Activated gamma-delta T cell treated with Interleukin-2 at 50 U/mL for 16 hours (primary cell): ENCODE measurements around the gene DDX50.
"Not testable (repeated sequence)": the region's sequence is repeated elsewhere in the genome, so short reads cannot be mapped to it uniquely, and the experiment has no call there.

Experiments used
- DNase-seq: peaks from one replicate; pipeline ENCODE4 v3.0.0-alpha.2; 2020

Gene DDX50, protein sequence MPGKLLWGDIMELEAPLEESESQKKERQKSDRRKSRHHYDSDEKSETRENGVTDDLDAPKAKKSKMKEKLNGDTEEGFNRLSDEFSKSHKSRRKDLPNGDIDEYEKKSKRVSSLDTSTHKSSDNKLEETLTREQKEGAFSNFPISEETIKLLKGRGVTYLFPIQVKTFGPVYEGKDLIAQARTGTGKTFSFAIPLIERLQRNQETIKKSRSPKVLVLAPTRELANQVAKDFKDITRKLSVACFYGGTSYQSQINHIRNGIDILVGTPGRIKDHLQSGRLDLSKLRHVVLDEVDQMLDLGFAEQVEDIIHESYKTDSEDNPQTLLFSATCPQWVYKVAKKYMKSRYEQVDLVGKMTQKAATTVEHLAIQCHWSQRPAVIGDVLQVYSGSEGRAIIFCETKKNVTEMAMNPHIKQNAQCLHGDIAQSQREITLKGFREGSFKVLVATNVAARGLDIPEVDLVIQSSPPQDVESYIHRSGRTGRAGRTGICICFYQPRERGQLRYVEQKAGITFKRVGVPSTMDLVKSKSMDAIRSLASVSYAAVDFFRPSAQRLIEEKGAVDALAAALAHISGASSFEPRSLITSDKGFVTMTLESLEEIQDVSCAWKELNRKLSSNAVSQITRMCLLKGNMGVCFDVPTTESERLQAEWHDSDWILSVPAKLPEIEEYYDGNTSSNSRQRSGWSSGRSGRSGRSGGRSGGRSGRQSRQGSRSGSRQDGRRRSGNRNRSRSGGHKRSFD

DNA sequence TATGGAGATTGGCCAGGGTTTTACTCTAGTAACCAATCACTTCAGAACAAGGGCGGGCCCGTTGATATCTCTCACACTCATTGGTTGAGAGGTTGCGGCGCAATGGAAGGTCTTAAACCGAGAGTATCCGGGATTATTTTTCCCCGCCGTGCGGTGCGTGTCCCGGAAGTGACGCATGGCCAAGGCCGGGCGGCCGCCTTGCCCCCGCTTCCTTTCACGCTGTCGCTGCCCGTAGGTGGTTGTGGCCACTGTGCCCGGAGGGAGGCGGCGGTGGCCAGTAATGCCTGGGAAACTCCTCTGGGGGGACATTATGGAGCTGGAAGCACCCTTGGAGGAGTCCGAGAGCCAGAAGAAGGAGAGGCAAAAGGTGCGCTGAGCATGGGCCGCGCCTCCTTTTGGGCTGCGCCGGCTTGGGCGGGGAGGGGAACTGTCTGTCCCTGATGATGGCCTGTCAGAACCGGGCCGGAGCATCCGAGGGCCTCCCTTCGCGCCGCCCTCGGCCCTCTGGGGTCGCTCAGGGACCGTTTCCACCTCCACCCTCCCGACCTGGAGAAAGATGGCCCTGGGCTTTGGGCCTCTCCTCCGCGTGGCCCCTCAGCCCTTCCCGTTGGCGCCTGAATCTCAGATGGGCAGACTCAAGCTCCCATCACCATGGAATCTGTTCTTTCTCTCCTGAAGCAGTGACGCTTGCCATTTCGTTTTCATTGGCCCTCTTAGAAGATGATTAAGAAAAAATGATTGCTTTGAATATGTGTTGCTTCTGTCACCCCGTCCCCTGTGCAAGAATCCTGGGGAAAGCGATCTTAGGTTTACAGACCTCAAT, at the start of gene DDX50:
TSS of gene DDX50 (plus strand) at position 211 of the 823 bp plus-strand sequence. CDS start at position 281, 70 bp downstream.
- DNase-seq: peak; percentile 94

DNA sequence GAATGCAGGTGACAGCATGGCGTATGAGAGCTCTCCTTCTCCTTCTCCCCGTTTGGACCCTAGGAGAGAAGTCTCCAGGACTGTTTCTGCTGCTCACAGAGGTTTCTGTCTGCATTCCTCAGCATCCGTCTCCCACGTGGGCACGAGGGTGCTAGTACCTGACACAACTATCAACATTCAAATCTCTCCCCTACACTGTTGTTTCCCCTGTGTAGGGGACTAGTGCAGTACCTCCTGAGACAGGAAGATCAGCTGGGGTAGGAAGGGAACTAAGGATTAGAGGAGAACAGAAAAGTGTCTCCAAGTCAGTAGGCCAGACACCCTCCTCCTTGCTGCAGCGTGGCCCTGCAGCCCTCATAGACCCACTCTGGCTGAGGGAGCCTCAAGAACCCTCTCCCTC, 44.8 kb upstream of the DDX50 start:
- DNase-seq: no peak

DNA sequence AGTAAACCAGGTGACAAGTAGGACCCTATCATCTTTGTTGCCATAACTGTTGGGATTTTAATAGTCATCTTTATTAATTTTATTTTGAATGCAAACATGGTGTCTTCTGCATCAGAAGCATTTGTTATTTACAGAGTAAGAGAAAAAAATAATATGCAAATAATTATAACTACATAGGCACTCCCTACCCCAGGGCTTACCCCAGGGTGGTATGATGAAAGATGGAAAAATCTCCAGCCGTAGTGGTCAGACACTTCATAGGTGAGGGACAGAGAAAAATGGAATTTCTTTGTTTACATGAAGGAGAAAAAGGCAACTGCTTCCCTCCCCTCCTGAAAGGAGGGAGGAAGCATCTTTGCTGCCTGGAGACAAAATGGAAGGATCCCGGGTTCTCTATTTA, 44.1 kb upstream of the DDX50 start:
- no peak for DNase-seq

DNA sequence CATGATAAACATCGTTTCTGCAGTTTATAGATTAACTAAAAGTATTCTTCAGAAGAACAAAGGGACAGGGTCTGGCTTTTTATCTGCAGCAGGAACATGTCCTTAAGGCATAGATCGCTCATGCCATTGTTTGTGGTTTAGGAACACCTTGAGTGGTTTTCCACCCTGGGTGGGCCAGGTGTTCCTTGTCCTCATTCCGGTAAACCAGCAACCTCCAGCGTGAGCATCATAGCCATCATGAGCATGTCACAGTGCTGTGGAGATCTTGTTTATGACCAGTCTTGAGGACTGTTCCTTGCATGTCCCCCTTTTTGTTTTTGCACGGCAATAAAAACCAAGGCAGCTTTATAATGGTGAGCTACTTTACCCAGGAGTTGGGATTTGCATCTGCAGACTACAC, 39.9 kb upstream of the DDX50 start:
- no peak for DNase-seq

DNA sequence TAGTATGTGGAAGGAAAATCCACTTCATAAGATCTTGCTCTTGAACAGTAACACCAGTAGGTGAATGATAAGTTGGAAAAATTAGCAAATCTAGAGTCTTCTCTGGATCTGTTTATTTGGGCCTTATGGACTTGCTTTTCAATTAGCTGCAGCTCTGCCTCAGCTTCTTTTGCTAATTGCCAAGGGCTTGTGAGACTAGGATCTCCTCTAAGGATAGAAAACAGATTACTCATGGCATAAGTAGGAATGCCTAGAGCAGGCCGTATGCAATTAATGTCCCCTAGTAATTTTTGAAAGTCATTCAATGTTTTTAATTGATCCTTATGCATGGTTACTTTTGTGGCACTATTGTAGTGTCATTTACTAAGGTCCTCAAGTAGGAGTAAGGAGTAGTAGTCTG, 36.5 kb upstream of the DDX50 start:
- no peak for DNase-seq

DNA sequence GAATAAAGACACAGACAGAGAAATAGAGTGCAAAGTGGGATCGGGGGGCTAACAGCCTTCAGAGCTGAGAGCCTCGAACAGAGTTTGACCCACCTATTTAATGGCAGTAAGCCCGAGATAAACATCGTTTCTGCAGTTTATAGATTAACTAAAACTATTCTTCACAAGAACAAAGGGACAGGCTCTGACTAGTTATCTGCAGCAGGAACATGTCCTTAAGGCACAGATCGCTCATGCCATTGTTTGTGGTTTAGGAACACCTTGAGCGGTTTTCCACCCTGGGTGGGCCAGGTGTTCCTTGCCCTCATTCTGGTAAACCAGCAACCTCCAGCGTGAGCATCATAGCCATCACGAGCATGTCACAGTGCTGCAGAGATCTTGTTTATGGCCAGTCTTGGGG, 32.9 kb upstream of the DDX50 start:
- DNase-seq: not testable (repeated sequence)

DNA sequence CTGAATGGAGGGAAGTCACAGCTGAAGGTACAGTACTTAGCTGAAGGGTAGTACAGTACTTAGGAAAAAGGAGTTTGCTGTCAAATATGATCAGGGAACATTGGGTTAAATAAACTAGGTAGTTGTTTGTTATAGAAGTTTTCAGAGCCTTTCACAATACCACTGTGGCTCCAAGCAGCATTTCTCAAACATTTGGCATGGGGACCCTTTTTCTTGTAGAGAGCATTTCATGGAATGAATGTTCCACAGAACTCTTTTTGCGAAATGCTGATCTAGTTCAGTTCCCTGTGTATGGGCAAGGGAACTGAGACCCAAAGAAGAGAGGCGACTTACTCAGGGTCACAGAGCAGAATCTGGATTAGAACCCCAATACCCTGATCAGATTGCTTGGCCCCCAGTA, 31.5 kb upstream of the DDX50 start:
- DNase-seq: no peak

DNA sequence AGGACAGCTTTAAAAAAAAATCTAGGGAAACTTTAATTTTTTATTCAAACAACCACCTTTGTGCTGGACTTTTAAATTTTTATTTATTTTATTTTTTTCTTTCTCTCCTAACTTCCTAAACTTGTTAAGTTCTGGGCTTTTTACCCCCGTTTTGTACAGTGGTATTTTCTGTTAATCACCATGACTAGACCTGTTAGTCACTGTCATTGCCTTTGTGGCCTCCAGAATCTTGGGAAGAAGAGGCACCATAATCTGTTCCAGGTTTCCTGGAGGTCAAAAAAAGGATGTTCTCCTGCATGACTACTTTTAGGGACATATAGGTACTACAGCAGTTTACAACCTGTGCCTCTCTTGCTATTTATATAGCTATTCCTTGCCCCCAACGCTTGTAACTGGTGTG, 31.1 kb upstream of the DDX50 start:
- no peak for DNase-seq

DNA sequence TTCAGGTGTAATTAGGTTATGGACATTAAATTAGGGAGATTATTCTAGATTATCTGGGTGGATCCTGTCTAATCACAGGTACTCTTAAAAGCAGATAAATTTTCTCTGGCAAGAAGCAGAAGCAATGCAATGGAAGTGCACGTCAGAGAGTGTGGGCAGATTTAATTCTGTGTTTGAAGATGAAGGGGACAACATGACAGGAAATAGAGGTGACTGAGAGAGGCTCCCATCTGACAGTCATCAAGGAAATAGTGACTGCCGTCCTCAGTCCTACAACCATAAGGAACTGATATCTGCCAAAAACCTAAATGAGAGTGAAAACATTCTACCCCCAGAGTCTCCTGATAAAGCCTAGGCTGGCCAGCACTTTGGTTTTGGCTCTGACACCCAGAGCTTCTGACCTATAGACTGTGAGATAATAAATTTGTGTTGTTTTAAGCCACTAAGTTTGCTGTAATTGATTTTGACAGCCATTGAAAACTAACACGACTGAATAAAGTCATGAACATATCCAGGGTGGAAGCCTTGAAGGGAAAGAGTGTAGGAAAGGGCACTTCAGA, 30.5 kb upstream of the DDX50 start:
- DNase-seq: no peak

DNA sequence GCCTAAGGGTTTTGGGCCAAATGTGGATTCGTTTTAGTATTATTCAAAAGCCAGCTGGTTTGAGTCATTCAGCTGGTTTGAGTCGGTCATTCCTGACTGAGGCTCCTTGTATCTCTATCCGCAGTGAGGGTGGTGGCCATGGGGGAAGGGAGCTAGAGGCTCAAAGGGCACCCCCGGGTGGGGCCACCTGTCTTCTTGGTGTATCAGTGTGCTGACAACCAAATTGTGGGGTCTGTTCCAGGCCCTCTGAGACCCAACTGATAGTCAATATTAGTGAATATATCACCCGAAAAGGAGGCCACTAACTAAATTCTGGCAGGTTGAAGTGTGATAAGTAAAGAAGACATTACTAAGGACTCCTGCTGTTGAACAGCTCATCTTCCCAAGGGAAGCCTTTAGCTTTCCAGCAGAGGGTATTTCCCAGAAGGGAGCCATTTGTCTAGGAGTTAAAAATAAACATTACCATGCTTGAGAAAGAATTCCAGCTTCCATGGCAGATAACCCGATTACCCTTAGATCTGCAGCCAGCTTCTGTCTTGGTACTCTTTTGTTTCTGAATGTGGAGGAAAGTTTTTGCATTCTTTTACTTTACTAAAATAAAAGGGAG, 29.9 kb upstream of the DDX50 start:
- DNase-seq: no peak

DNA sequence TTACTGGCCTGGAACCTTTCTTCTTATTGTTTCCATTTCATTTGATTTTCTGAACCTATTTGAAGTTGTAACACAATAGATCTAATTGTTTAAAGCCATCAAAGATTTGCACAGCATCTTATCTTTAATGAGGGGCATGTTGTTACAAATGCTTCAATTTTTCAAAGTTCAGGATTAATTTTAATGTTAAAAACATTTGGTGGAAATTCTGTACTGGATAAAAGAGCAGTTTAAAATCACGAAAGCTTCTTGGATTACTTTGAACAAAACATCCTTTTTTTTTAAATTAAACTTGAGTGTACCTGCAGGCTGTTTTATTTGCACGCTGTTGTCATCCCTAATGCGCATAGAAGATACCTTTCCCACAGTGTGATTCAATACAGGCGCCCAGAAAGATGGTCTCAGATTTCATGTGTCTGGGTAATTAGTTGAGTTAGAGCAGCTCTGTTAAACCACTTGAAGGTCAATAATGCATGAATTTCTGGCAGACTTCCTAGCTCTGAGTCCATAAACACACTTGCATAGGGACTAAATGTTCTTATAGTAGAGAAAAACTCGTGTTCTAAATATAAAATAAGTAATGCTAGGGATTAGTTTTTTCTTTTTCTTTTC, 29.3 kb upstream of the DDX50 start:
- no peak for DNase-seq

DNA sequence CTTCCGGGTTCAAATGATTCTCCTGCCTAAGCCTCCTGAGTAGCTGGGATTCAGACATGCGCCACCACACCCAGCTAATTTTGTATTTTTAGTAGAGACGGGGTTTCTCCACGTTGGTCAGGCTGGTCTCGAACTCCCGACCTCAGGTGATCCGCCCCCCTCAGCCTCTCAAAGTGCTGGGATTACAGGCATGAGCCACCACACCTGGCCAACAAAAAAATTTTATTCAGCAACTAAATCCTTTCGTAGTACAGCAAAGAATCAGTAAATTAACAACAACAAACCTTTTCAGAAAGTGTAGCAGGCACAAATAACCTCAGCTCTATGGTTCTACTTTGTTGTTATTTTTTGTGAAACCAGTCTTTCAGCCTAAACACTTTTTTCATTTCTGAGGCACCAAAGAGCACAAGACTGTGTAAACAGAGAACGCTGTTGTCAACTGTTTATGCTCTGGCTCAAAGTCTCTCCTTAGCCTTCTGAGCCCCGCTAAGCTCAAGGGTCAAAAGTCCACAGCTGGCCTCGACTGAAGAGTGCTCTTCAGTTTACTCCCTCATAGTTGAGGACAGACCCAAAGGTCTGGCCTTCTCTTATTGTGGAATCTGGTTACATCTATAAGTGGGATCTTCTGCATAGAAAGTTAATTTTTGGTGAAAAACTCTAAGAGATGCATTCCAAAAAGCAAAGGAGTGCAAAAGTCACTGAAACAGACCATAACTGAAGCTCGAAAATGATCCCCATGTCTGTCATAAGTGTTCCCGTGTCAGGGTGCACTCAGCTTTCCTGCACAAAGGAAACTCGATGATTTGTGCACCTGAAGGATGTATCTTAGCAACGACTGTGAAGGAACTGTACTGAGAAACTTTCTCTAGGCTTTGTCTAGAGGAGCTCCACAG, 24.6 kb upstream of the DDX50 start:
- no peak for DNase-seq

DNA sequence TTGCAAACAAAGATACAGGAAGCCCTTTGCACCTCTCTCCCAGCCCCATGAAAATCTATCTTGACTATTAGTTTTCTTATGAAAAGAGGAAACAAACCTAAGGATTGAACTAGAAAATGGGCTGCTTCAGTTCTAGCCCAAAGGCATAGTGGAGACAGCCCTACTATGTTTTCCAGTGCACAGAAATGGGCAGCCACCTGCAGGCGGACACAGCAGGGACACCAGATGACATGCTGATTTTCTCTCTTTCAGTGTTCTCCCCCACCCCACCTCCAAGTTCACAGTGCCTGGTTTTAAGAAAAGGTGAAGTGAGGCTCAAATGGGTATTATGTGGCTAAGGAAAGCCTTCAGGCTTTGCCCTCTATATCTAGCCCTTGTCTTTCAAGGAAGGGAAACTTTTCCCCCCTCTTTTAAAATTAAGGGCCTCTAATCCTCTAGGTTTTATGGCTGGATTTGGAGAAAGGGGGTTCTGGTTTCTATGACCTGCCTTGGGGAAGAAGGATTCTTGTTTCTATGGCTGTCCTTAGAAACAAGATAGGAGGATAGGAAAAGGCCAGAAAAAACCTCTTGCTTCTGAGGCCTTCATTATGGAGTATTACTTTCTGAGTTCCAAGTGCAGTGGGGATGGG, 23.5 kb upstream of the DDX50 start:
- no peak for DNase-seq

DNA sequence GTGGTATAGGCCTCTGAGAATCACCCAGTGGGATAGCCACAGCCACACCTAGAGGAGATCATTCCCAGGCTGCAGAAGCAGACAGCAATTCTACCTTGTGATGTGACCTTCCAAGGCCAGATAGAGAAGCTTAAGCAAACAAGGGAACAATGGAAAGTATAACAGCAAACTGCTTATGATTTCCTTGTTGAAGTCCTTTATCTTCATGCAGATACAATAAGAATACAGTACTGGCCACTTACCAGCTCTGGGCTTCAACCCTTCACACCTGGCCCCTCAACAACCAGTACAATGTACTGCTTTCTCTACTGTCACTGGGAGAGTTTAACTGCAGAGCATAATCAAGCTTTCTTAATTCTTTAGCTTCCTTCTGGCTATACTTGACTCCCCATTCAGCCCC, 22.6 kb upstream of the DDX50 start:
- no peak for DNase-seq

DNA sequence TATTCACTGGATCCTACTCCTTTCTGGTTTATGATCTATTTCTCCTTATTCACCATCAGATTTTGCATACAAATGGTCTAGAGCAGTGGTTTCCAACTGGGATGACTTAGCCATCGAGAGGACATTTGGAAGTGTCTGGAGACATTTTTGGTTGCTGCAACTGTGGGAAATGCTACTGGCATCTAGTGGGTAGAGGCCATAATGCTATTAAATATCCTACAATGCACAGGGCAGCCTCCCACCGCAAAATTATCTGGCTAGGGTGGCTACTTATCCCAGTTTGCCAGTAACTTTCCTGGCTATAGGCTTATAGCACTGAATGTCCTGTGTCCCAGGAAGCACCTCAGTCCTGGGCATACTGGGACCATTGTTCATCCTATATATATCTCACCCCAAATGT, 21.5 kb upstream of the DDX50 start:
- DNase-seq: no peak

DNA sequence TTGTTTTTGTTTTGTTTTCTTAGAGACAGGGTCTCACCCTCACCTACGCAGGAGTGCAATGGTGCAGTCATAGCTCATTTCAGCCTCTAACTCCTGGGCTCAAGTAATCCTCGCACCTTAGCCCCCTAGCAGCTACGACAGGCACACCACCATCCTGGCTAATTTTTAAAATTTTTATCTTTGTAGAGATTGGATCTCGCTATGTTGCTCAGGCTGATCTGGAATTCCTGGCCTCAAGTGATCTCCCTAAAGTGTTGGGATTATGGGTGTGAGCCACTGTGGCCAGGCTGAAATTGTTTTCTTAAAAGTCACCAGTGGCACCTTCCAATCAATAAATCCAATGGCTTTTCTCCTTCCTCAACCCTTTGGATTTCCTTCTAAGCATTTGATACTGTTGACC, 20.9 kb upstream of the DDX50 start:
- DNase-seq: no peak

DNA sequence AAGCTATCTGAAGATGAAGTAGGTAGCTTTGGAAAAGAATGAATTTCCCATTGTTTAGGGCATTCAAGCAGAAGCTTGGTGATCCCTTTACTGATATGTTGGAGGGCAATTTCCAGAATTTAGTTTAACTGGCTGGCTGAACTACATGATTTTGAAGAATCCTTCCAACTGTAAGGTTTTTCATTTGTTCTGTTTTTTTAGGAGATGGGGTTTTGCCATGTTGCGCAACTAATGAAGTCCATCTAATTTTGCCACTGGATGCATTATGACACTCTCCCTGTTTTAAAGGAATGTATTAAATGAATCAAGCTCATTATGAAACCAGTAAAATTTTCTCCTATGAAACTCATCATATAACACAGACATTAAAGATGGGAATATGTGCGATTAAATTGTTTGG, 6.1 kb upstream of the DDX50 start:
- no peak for DNase-seq

DNA sequence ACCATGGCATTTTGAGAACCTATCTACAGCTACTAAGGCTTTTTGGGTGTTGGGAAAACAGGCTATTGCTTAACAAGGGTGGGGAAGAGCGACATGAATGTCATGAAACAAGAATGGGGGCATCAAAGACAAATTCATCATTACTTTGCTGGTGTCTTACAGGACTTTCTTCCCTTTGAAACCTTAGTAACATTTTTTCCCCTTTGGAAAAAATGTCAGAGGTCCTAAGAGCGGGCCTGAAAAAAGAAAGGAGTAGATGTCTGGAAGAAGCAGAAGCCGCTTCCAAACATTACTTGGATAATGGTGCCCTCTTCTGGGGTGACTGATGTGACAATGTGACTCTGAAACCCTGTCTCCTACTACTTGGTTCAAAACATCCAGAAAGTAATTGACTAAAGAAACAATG, 3.8 kb upstream of the DDX50 start:
- peak; percentile 17 for DNase-seq

DNA sequence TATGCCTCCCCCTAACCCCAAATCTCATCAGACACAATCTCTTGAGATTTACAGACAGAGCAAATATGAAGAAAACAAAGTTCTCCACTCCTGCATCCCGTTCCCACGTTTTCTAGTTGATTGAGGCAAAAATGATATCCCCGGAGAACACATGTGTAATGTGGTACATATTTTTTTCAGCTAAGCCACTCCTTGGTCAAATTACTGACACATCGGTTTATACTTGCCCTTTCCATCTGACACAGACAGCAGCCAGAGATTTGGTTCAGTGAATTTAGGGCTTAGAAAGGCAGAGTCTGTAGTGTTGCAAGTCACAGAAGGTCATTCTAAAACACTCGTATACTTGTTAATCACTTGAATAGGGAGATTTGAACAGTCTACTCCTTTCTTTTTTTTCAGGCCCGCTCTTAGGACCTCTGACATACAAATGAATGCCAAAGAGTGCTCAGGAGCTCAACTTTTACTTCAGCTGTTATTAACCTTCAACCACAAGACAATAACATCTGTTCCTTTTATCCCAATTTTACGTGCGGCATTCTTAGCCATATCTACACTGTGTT, 1.8 kb upstream of the DDX50 start:
- no peak for DNase-seq

DNA sequence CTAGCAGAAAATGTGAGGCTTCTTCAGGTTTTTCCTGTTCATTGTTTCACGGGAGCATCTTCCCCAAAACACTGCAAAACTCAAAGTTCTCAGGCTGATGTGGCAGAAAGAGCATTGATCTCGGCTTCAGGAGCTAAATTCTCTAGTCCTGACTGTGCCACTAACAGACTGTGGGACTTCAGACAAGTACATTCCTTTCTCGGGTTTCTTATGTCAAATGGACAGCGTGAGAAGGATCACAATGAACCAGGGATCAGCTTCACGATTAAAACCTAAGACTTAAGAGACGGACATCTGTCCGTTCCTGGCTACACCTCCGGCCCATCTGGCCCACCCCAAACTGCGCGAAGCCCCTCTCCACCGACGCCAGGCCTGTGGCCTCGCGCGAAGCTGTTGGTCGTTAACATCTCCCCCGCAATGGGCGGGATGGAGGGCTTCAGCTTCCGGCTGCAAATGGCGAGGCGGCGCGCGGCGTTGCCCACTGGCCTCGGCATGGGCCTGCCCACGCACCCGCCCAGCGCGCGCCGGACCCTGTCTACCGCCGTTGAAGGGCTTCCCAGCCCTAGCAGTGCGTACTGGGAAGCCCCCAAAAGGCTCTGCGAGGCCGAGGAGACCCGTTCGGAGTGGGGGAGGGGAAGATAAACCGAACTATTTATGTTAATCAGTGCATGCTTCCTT, 549 bp upstream of the DDX50 start:
- no peak for DNase-seq
